PC-9 (cell line): ENCODE measurements around the gene PPP1R1A. TPM values are rescaled to one million over a fixed set of nuclear protein-coding genes. Genes with fewer than 3 reads are reported as not detected.

Experiments used
- BruUV-seq: library from RNA; stranded (reverse); fragments of 400-500 nt; replicated peaks from 2 replicates; lab custom pipeline; 2021; lab: Mats Ljungman, UMichigan
- CTCF ChIA-PET: fragments of 300-600 bp; sonication (Branson Sonifier 250); formaldehyde crosslinking; loops from one replicate; lab custom pipeline; 2022; ENCODE audit warnings: antibody characterized with exemption; lab: Charles Lee
- POLR2A ChIA-PET: fragments of 300-600 bp; sonication (Branson Sonifier 250); formaldehyde crosslinking; loops from one replicate; lab custom pipeline; 2022; ENCODE audit warnings: antibody characterized with exemption; ENCODE audit not compliant: unreplicated experiment; lab: Charles Lee
- DNase-seq, 2 experiments: peaks; one replicate each; pipeline versions ENCODE4 v3.0.0 to v3.0.0-alpha.2; 2015 to 2022; ENCODE audit warnings: mixed read lengths in 1 of 2
- H2AFZ ChIP-seq: fragments of 200-600 bp; sonication (generic); 2 replicates; pipeline ENCODE4 v1.8.1; 2017; ENCODE audit warnings: antibody characterized with exemption
- H3F3A ChIP-seq: fragments of 200-600 bp; sonication (generic); 2 replicates; pipeline ENCODE4 v1.8.1; 2017; ENCODE audit warnings: antibody characterized with exemption, mild to moderate bottlenecking, low read depth; ENCODE audit not compliant: insufficient read depth
- H3K27ac ChIP-seq: fragments of 200-600 bp; sonication (generic); 2 replicates; pipeline ENCODE4 v1.6.1; 2016; ENCODE audit warnings: mixed run types
- H3K27me3 ChIP-seq: fragments of 200-600 bp; sonication (generic); 2 replicates; pipeline ENCODE4 v1.6.1; 2016; ENCODE audit warnings: low read depth, mixed run types; ENCODE audit not compliant: insufficient read depth
- H3K36me3 ChIP-seq: fragments of 200-600 bp; sonication (generic); 2 replicates; pipeline ENCODE4 v1.6.1; 2016; ENCODE audit warnings: low read depth, mixed run types
- H3K4me1 ChIP-seq: fragments of 200-600 bp; sonication (generic); replicated peaks from 2 replicates; pipeline ENCODE4 v1.6.1; 2016; ENCODE audit warnings: mixed run types; ENCODE audit not compliant: insufficient read depth
- H3K4me2 ChIP-seq: fragments of 200-600 bp; sonication (generic); 2 replicates; pipeline ENCODE4 v1.6.1; 2017; ENCODE audit warnings: mixed run types
- H3K4me3 ChIP-seq: fragments of 200-600 bp; sonication (generic); 2 replicates; pipeline ENCODE4 v1.6.1; 2016; ENCODE audit warnings: mixed run types
- H3K79me2 ChIP-seq: fragments of 200-600 bp; sonication (generic); 2 replicates; pipeline ENCODE4 v1.6.1; 2017; ENCODE audit warnings: low read depth, mixed run types
- H3K9me2 ChIP-seq: fragments of 200-600 bp; sonication (generic); 2 replicates; pipeline ENCODE4 v1.8.1; 2017; ENCODE audit warnings: mild to moderate bottlenecking; ENCODE audit not compliant: insufficient read depth
- H3K9me3 ChIP-seq: fragments of 200-600 bp; sonication (generic); 2 replicates; pipeline ENCODE4 v1.8.1; 2016; ENCODE audit warnings: low read depth; ENCODE audit not compliant: insufficient read depth
- H4K20me1 ChIP-seq: fragments of 200-600 bp; sonication (generic); 2 replicates; pipeline ENCODE4 v1.8.1; 2017; ENCODE audit not compliant: insufficient read depth
- CTCF ChIP-seq: fragments of 200-600 bp; sonication (generic); conservative IDR thresholded peaks from 2 replicates; pipeline ENCODE4 v1.6.1; 2017; ENCODE audit warnings: mixed run types, antibody characterized with exemption, mild to moderate bottlenecking, moderate library complexity
- EZH2 ChIP-seq: fragments of 200-600 bp; sonication (generic); IDR thresholded peaks from 2 replicates; pipeline ENCODE4 v1.8.0; 2017; ENCODE audit warnings: antibody characterized with exemption, low read depth
- intact Hi-C: fragments of 100-400 bp; cut with micrococcal nuclease; formaldehyde crosslinking; loops from one replicate; pipeline ENCODE4 v1.10.0; 2022; ENCODE audit not compliant: unreplicated experiment
- total RNA-seq: library from RNA; stranded (reverse); gene quantifications from 2 replicates; pipeline ENCODE4 v1.2.3, GENCODE V29; 2021

Gene PPP1R1A
- total RNA-seq, 1 experiment from 2014 or later: not detected

- no peak for DNase-seq
- ChIA-PET CTCF (no interaction called here), POLR2A (no interaction called here)
- no TSS peak for BruUV-seq
- no peaks in the 10 kb centered on the region for H3K9me2 ChIP-seq
- H3F3A ChIP-seq: no peaks in the 10 kb centered on the region
- no peaks in the 10 kb centered on the region for H4K20me1 ChIP-seq
- H3K79me2 ChIP-seq: no peaks in the 10 kb centered on the region
- TF ChIP-seq EZH2 (no peak), CTCF (no peak)
- H3K4me1 ChIP-seq: no peaks in the 10 kb centered on the region
- no peak overlapping the region for H3K27ac ChIP-seq
- no peaks in the 10 kb centered on the region for H3K9me3 ChIP-seq
- peaks cover 23% of the 10 kb centered on the region for H3K27me3 ChIP-seq
- H3K4me3 ChIP-seq: no peak overlapping the region
- H2AFZ ChIP-seq: no peak overlapping the region
- H3K36me3 ChIP-seq: no peaks in the 10 kb centered on the region
- H3K4me2 ChIP-seq: no peak overlapping the region
- intact Hi-C loops: no loop called here
These were observed 43.1 kb upstream of the PPP1R1A start for GRCh38 chr12:54631551-54631950.

GRCh38 chr12:54629925-54630324 is 41.5 kb upstream of the PPP1R1A start:
- BruUV-seq: no TSS peak
- no peaks in the 10 kb centered on the region for H3K79me2 ChIP-seq
- H3K27me3 ChIP-seq: peaks cover 23% of the 10 kb centered on the region
- no peak overlapping the region for H3K4me3 ChIP-seq
- TF ChIP-seq EZH2 (no peak), CTCF (no peak)
- H3K4me2 ChIP-seq: no peak overlapping the region
- no peak for DNase-seq
- no peaks in the 10 kb centered on the region for H4K20me1 ChIP-seq
- no peaks in the 10 kb centered on the region for H3K9me2 ChIP-seq
- no peaks in the 10 kb centered on the region for H3K9me3 ChIP-seq
- POLR2A ChIA-PET: no interaction called here
- H3K4me1 ChIP-seq: no peaks in the 10 kb centered on the region
- intact Hi-C loops: no loop called here
- no peak overlapping the region for H3K27ac ChIP-seq
- H3F3A ChIP-seq: no peaks in the 10 kb centered on the region
- no peaks in the 10 kb centered on the region for H3K36me3 ChIP-seq
- CTCF ChIA-PET: no interaction called here
- H2AFZ ChIP-seq: no peak overlapping the region

DNA sequence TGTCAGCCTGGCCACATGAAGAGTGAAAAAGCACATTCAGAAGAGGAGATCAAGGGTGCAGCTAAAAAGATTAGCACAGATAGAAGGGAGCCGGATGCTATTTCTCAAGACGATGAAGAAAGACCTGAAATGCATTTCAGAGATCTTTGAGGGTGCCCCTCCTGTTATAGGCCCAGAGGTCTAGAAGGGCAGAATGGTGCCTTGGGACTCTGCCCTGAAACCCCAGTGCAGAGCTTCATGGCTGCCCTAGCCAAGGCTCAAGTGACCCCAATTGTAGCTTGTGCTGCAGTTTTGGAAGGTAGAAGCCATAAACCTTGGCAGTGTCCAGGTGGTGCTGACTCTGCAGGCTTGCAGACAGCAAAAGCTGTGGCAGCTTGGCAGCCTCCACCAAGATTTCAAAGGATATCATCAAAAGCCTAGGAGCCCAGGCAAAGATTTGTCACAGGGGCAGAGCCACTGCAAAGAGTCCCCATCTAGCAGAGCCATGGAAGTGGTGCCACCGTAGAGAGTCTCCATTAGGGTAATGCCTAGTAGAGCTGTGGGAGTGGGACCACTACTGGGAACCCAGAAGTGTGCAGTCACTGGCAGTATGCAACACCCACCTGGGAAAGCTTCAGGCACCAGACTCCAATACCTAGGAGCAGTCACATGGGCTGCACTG is 39.9 kb upstream of the PPP1R1A start:
- CTCF ChIA-PET: no interaction called here
- no peaks in the 10 kb centered on the region for H3F3A ChIP-seq
- H3K9me3 ChIP-seq: no peaks in the 10 kb centered on the region
- no peaks in the 10 kb centered on the region for H3K79me2 ChIP-seq
- intact Hi-C loops: no loop called here
- H3K4me3 ChIP-seq: no peak overlapping the region
- H4K20me1 ChIP-seq: no peaks in the 10 kb centered on the region
- TF ChIP-seq EZH2 (no peak), CTCF (no peak)
- H3K36me3 ChIP-seq: no peaks in the 10 kb centered on the region
- H3K4me2 ChIP-seq: no peak overlapping the region
- no peak overlapping the region for H2AFZ ChIP-seq
- no peak overlapping the region for H3K27ac ChIP-seq
- no TSS peak for BruUV-seq
- H3K27me3 ChIP-seq: peaks cover 22% of the 10 kb centered on the region
- no peaks in the 10 kb centered on the region for H3K4me1 ChIP-seq
- no peak for DNase-seq
- no peaks in the 10 kb centered on the region for H3K9me2 ChIP-seq
- POLR2A ChIA-PET: no interaction called here
